Adrenal gland (tissue), 12 donors: Measurements from ENCODE around the gene AMBRA1. TPM values are rescaled to one million over a fixed set of nuclear protein-coding genes. Genes with fewer than 3 reads are reported as not detected.

Source experiments
- DNase-seq, 7 donors: peaks; one replicate each; pipeline ENCODE4 v3.0.0-alpha.2; 2019 to 2020
- H3K27ac ChIP-seq, 5 donors: fragments of 200-600 bp; sonication (generic) in 4 of 5; 1 replicate in 3 of 5; 2 replicates in 2 of 5; pipeline versions ENCODE4 v1.5.1 to v1.8.0; 2016 to 2020; ENCODE audit warnings: mild to moderate bottlenecking in 1 of 5
- H3K27me3 ChIP-seq: fragments of 200-600 bp; 2 replicates; pipeline ENCODE4 v1.8.0; 2021
- H3K36me3 ChIP-seq, 2 donors: fragments of 200-600 bp; replicated peaks in 1 of 2; 1 replicate in 1 of 2; 2 replicates in 1 of 2; pipeline versions ENCODE4 v1.5.1 to v1.8.0; 2018 to 2022
- H3K4me1 ChIP-seq, 2 donors: fragments of 200-600 bp; replicated peaks in 1 of 2; 1 replicate in 1 of 2; 2 replicates in 1 of 2; pipeline versions ENCODE4 v1.5.1 to v1.8.0; 2018 to 2021
- H3K4me3 ChIP-seq, 4 donors: fragments of 200-600 bp; sonication (generic) in 3 of 4; one replicate each; pipeline ENCODE4 v1.5.1; 2016 to 2018
- H3K9me3 ChIP-seq, 3 donors: fragments of 200-600 bp; sonication (generic) in 1 of 3; replicated peaks in 1 of 3; 1 replicate in 2 of 3; 2 replicates in 1 of 3; pipeline versions ENCODE4 v1.5.1 to v1.8.0; 2016 to 2021
- CTCF ChIP-seq, 6 experiments: fragments of 450-650 bp in 4 of 6; fragments of 200-600 bp in 2 of 6; sonication (generic) in 1 of 6; IDR thresholded peaks; 1 replicate in 5 of 6; 2 replicates in 1 of 6; pipeline versions ENCODE4 v1.5.1 to v1.8.0; 2016 to 2021; ENCODE audit warnings: antibody characterized with exemption in 6 of 6, mild to moderate bottlenecking in 2 of 6, moderate library complexity in 1 of 6
- POLR2A ChIP-seq, 2 donors: fragments of 450-650 bp; IDR thresholded peaks; one replicate each; pipeline ENCODE4 v1.6.1; 2017; ENCODE audit warnings: antibody characterized with exemption in 2 of 2, mild to moderate bottlenecking in 2 of 2, moderate library complexity in 1 of 2
- WGBS, 4 donors: extraction: QIAGEN DNeasy Blood & Tissue Kit in 2 of 4; methylation state at CpG; one replicate each; pipeline versions ENCODE4 v1.1.5 to v1.1.7; 2013 to 2017; 5-methylcytosine and 5-hydroxymethylcytosine counted together
- intact Hi-C, 2 donors: fragments of 100-400 bp; cut with DNase I; formaldehyde crosslinking; loops; one replicate each; pipeline versions ENCODE4 v1.14.1 to v1.15.0; 2022 to 2023
- polyA plus RNA-seq, 3 donors: library from polyadenylated mRNA; stranded (reverse); fragments of 200-250 nt in 2 of 3; fragments of 350-450 nt in 1 of 3; fragmentation: Illumina TruSeq in 1 of 3; extraction: RNeasy Lipid Tissue Mini Kit (QIAGEN cat#74804) in 1 of 3; gene quantifications; one replicate each; pipeline ENCODE4 v1.2.3, GENCODE V29; 2013 to 2014
- total RNA-seq, 9 donors: library from RNA; depleted of rRNA in 4 of 9; stranded (reverse); fragments of >200 nt in 4 of 9; fragments of 120-200 nt in 1 of 9; fragmentation: NEBNext Ultra II Directional in 1 of 9; extraction: Animal tissue kit (Norgen Biotek cat#: 25700) in 1 of 9; gene quantifications; one replicate each; pipeline versions ENCODE4 v1.1.0 to v1.2.4, GENCODE V29; 2013 to 2023
- donor health status: healthy with polysubstance abuse.
- donor health status: Bipolar disorder and iron deficiency.
- donor health status: DM: yes; HTN: yes; CAD: no.
- donor health status: DM: no; HTN: no; CAD: no.
- donor health status: DM: no; HTN: no; CAD: no.
- donor health status: DM: yes; HTN: yes; CAD: no.

AMBRA1 gene
- total and polyA plus RNA-seq, 12 donors, result 16.2 to 73.3 (median 49.7) TPM

GRCh38 chr11:46480166-46480726, 113.6 kb downstream of the AMBRA1 start:
- Histone ChIP-seq H3K27me3 (no peaks in the 10 kb centered on the region), H3K9me3 (no peaks in the 10 kb centered on the region), H3K4me3 (no peak overlapping the region), H3K27ac (no peak overlapping the region), H3K36me3 (no peaks in the 10 kb centered on the region), H3K4me1 (peaks cover 0 to 13% of the 10 kb centered on the region in 2 donors)
- TF ChIP-seq CTCF (IDR thresholded peaks at IDR 0.05) (no peak), POLR2A (IDR thresholded peaks at IDR 0.05) (no peak)
- 90 to 98% (median 95%) methylated on average over 2 of the region's 2 CpGs for WGBS, 4 donors
- DNase-seq, result no peak
- intact Hi-C loops, result no loop called here

DNA sequence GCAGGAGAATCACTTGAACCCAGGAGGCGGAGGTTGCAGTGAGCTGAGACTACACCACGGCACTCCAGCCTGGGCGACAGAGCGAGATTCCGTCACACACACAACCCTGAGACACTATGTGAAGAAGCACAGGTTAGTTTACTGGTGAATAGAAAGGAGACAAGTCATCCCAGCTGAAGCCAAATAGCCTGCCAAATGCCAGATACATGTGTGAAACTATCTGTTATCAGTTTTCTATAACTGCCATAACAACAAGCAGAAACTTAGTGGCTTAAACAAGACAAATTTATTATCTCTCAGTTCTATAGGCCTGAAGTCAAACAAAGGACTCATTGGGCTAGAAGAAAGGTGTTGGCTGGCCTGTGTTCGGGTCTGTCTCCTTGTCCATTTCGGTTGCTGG, 114.2 kb downstream of the AMBRA1 start:
- Histone ChIP-seq H3K9me3 (no peaks in the 10 kb centered on the region), H3K27me3 (no peaks in the 10 kb centered on the region), H3K4me3 (no peak overlapping the region), H3K4me1 (peaks cover 0 to 15% of the 10 kb centered on the region in 2 donors), H3K36me3 (no peaks in the 10 kb centered on the region), H3K27ac (no peak overlapping the region)
- intact Hi-C loops, result no loop called here
- DNase-seq, result no peak
- 92 to 100% (median 97%) methylated on average over 7 of the region's 7 CpGs for WGBS, 4 donors
- TF ChIP-seq CTCF (IDR thresholded peaks at IDR 0.05) (no peak), POLR2A (IDR thresholded peaks at IDR 0.05) (no peak)

- Histone ChIP-seq H3K36me3 (no peaks in the 10 kb centered on the region), H3K9me3 (no peaks in the 10 kb centered on the region), H3K27ac (no peak overlapping the region), H3K4me1 (peaks cover under 1 to 20% of the 10 kb centered on the region in 2 donors), H3K27me3 (no peaks in the 10 kb centered on the region), H3K4me3 (no peak overlapping the region)
- intact Hi-C loops, result no loop called here
- DNase-seq, result no peak
- TF ChIP-seq POLR2A (IDR thresholded peaks at IDR 0.05), result no peak
- no peak for TF ChIP-seq CTCF (IDR thresholded peaks at IDR 0.05)
- WGBS, 4 donors, result 44 to 91% (median 83%) methylated on average over 1 of the region's 1 CpG
Observed at GRCh38 chr11:46478196-46478595, 115.6 kb downstream of the AMBRA1 start.

DNA sequence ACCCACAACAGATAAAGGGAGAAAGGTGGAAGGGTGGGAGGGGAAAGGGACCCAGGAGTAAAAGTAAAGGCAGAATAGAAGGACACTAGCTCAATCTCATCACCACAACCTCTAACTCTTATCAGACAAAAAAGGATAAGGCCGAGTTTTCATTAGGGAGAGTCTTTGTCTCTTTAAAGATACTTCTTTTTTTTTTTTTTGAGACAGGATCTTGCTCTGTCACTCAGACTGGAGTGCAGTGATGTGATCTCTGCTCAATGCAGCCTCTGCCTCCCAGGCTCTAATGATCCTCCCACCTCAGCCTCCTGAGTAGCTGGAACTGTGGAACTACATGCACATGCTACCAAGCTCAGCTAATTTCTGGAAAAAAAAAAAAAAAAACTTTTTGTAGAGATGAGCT, 116.7 kb downstream of the AMBRA1 start:
- intact Hi-C loops, result no loop called here

More for the DNA sequence above, 116.7 kb downstream of the AMBRA1 start:
- Histone ChIP-seq H3K4me3 (no peak overlapping the region), H3K9me3 (no peaks in the 10 kb centered on the region), H3K4me1 (peaks cover 9 to 30% of the 10 kb centered on the region in 2 donors), H3K27me3 (no peaks in the 10 kb centered on the region), H3K36me3 (no peaks in the 10 kb centered on the region), H3K27ac (no peak overlapping the region)
- WGBS, 4 donors, result 60 to 78% (median 65%) methylated on average over 1 of the region's 1 CpG
- no peak for DNase-seq
- TF ChIP-seq CTCF (IDR thresholded peaks at IDR 0.05) (no peak), POLR2A (IDR thresholded peaks at IDR 0.05) (no peak)
